ENCODE results near the gene COL27A1. TPM values are rescaled to one million over a fixed set of nuclear protein-coding genes. Genes with fewer than 3 reads are reported as not detected.

The COL27A1 gene
- total and polyA plus RNA-seq, 2 donors (not counting 3 experiments of a cell fraction or from before 2014, with no cell fraction given): 14.7 to 49.1 TPM

- no peaks in the 10 kb centered on the region for H3K9me1 ChIP-seq (replicated peaks; ENCODE audit: control insufficient read depth, extremely low read depth, insufficient read depth, low read length)
- CTCF ChIA-PET: no interaction called here
- H3K79me2 ChIP-seq (ENCODE audit: control insufficient read depth, insufficient read depth, low read length): no peaks in the 10 kb centered on the region
- POLR2A ChIA-PET: no interaction called here
- no peak overlapping the region for H3K4me2 ChIP-seq (ENCODE audit: insufficient read depth, low read length)
- H3K36me3 ChIP-seq (ENCODE audit: control insufficient read depth in 2 of 2, extremely low read depth in 1 of 2, insufficient read depth in 2 of 2, low read length in 2 of 2): peaks cover 5 to 34% of the 10 kb centered on the region in 2 experiments
- dilution Hi-C loops (cut with MboI; ENCODE audit: extremely low pct_ligation_motif_present, low sequenced_read_pairs): no loop called here
- H3K9ac ChIP-seq (replicated peaks; ENCODE audit: extremely low read depth, insufficient read depth, low read length): no peak overlapping the region
- FAIRE-seq (no peak), DNase-seq (ENCODE audit: low read depth, low spot score) (no peak)
- H2AFZ ChIP-seq (ENCODE audit: low read depth, low read length): no peak overlapping the region
- TF ChIP-seq GATA2 (IDR thresholded peaks at IDR 0.05; ENCODE audit: insufficient read depth, insufficient read length, low read depth, low read length) (no peak), POLR2AphosphoS5 (IDR thresholded peaks at IDR 0.05; ENCODE audit: insufficient read depth, low read depth, low read length) (no peak), POLR2A (IDR thresholded peaks at IDR 0.05; ENCODE audit: low read depth, low read length) (no peak)
- no peaks in the 10 kb centered on the region for H3K9me3 ChIP-seq (replicated peaks; ENCODE audit: control insufficient read depth, insufficient read depth, low read length)
- H4K20me1 ChIP-seq (replicated peaks; ENCODE audit: control insufficient read depth, extremely low read depth, insufficient read depth, low read length): no peaks in the 10 kb centered on the region
- H3K4me1 ChIP-seq (ENCODE audit: control insufficient read depth, extremely low read depth, insufficient read depth, low read length): no peaks in the 10 kb centered on the region
- H3K27ac ChIP-seq (ENCODE audit: insufficient read depth, low read depth, low read length): no peak overlapping the region
- H3K4me3 ChIP-seq (replicated peaks in 1 of 3; ENCODE audit: insufficient read depth in 1 of 3, low read depth in 1 of 3, low read length in 3 of 3): no peak overlapping the region
- no peaks in the 10 kb centered on the region for H3K27me3 ChIP-seq (ENCODE audit: control insufficient read depth in 2 of 2, insufficient read depth in 2 of 2, low read length in 2 of 2)
- intact Hi-C loops (cut with micrococcal nuclease): no loop called here
- no TSS peak for BruUV-seq (replicated peaks)
Observed at GRCh38 chr9:114355821-114356220, 200.5 kb downstream of the COL27A1 start.

GRCh38 chr9:114356792-114357191, 201.5 kb downstream of the COL27A1 start:
- BruUV-seq (replicated peaks): no TSS peak
- dilution Hi-C loops (cut with MboI; ENCODE audit: extremely low pct_ligation_motif_present, low sequenced_read_pairs): no loop called here
- Histone ChIP-seq H3K4me3 (replicated peaks in 1 of 3; ENCODE audit: insufficient read depth in 1 of 3, low read depth in 1 of 3, low read length in 3 of 3) (no peak overlapping the region), H3K4me2 (ENCODE audit: insufficient read depth, low read length) (no peak overlapping the region), H4K20me1 (replicated peaks; ENCODE audit: control insufficient read depth, extremely low read depth, insufficient read depth, low read length) (no peaks in the 10 kb centered on the region), H3K9me1 (replicated peaks; ENCODE audit: control insufficient read depth, extremely low read depth, insufficient read depth, low read length) (no peaks in the 10 kb centered on the region), H3K36me3 (ENCODE audit: control insufficient read depth in 2 of 2, extremely low read depth in 1 of 2, insufficient read depth in 2 of 2, low read length in 2 of 2) (peaks cover 6 to 39% of the 10 kb centered on the region in 2 experiments), H3K9ac (replicated peaks; ENCODE audit: extremely low read depth, insufficient read depth, low read length) (no peak overlapping the region), H2AFZ (ENCODE audit: low read depth, low read length) (no peak overlapping the region), H3K79me2 (ENCODE audit: control insufficient read depth, insufficient read depth, low read length) (no peaks in the 10 kb centered on the region), H3K27ac (ENCODE audit: insufficient read depth, low read depth, low read length) (no peak overlapping the region), H3K9me3 (replicated peaks; ENCODE audit: control insufficient read depth, insufficient read depth, low read length) (no peaks in the 10 kb centered on the region), H3K4me1 (ENCODE audit: control insufficient read depth, extremely low read depth, insufficient read depth, low read length) (no peaks in the 10 kb centered on the region), H3K27me3 (ENCODE audit: control insufficient read depth in 2 of 2, insufficient read depth in 2 of 2, low read length in 2 of 2) (no peaks in the 10 kb centered on the region)
- DNase-seq (ENCODE audit: low read depth, low spot score): no peak
- ChIA-PET POLR2A (no interaction called here), CTCF (no interaction called here)
- no peak for TF ChIP-seq POLR2A (IDR thresholded peaks at IDR 0.05; ENCODE audit: low read depth, low read length)
- no peak for TF ChIP-seq MAX (IDR thresholded peaks at IDR 0.05; ENCODE audit: insufficient read depth, insufficient read length)
- TF ChIP-seq POLR2AphosphoS5 (IDR thresholded peaks at IDR 0.05; ENCODE audit: insufficient read depth, low read depth, low read length): no peak
- no peak for TF ChIP-seq JUN (IDR thresholded peaks at IDR 0.05; ENCODE audit: borderline replicate concordance, insufficient read depth, insufficient read length, low read depth)
- no peak for TF ChIP-seq CTCF (IDR thresholded peaks at IDR 0.05; ENCODE audit: extremely low read depth in 1 of 2, insufficient read depth in 1 of 2, low read depth in 1 of 2, low read length in 2 of 2)
- TF ChIP-seq MYC (IDR thresholded peaks at IDR 0.05; ENCODE audit: low read depth, low read length): no peak
- TF ChIP-seq GATA2 (IDR thresholded peaks at IDR 0.05; ENCODE audit: insufficient read depth, insufficient read length, low read depth, low read length): no peak
- no peak for TF ChIP-seq FOS (IDR thresholded peaks at IDR 0.05; ENCODE audit: borderline replicate concordance, insufficient read depth, low read length)
- no peak for TF ChIP-seq EZH2 (IDR thresholded peaks at IDR 0.05; ENCODE audit: borderline replicate concordance, low read depth, low read length, severe bottlenecking)
- FAIRE-seq: no peak
- intact Hi-C loops (cut with micrococcal nuclease): no loop called here

Data from endothelial cell of umbilical vein (primary cell).